B cell (primary cell): ENCODE measurements around the gene TMEM255B. TPM values are rescaled to one million over a fixed set of nuclear protein-coding genes. Genes with fewer than 3 reads are reported as not detected.

ENCODE experiments used
- ATAC-seq: fragments of 200-7000 bp; cut with Tn5 transposase; one replicate; pipeline ENCODE4 v1.10.0; 2021; ENCODE audit warnings: low read depth, mild to moderate bottlenecking, moderate number of reproducible peaks, moderate library complexity
- CTCF ChIA-PET: fragments of 350-600 bp; sonication (Branson Sonifier 250); formaldehyde crosslinking; loops from one replicate; lab custom pipeline; 2021; ENCODE audit warnings: antibody characterized with exemption, inconsistent platforms; lab: Charles Lee
- POLR2A ChIA-PET: fragments of 350-600 bp; sonication (Branson Sonifier 250); formaldehyde crosslinking; loops from one replicate; lab custom pipeline; 2021; ENCODE audit warnings: antibody characterized with exemption; lab: Charles Lee
- DNase-seq: peaks from one replicate; pipeline ENCODE4 v3.0.0; 2013
- H2AFZ ChIP-seq: 2 replicates; pipeline ENCODE4 v1.6.1; 2012; ENCODE audit warnings: mild to moderate bottlenecking, low read depth, low read length; ENCODE audit not compliant: insufficient read depth, poor library complexity, severe bottlenecking
- H3K27ac ChIP-seq, 2 donors: 1 replicate in 1 of 2; 2 replicates in 1 of 2; pipeline ENCODE4 v1.5.1; 2012 to 2013; ENCODE audit warnings: low read length in 2 of 2, mild to moderate bottlenecking in 2 of 2, moderate library complexity in 1 of 2
- H3K27me3 ChIP-seq, 4 experiments: fragments of 200-600 bp in 1 of 4; sonication (generic) in 1 of 4; replicated peaks in 1 of 4; 1 replicate in 2 of 4; 2 replicates in 2 of 4; pipeline versions ENCODE4 v1.6.1 to v1.7.0; 2013 to 2016; ENCODE audit warnings: low read length in 3 of 4, mild to moderate bottlenecking in 2 of 4, mixed read lengths in 1 of 4, moderate library complexity in 1 of 4; ENCODE audit not compliant: insufficient read depth in 4 of 4, control insufficient read depth in 3 of 4; ENCODE audit errors: control extremely low read depth in 1 of 4
- H3K36me3 ChIP-seq, 2 experiments: replicated peaks in 1 of 2; 1 replicate in 1 of 2; 2 replicates in 1 of 2; pipeline versions ENCODE4 v1.6.1 to v1.7.1; 2013; ENCODE audit warnings: low read length in 1 of 2; ENCODE audit not compliant: insufficient read depth in 2 of 2, control insufficient read depth in 1 of 2; ENCODE audit errors: control extremely low read depth in 1 of 2, extremely low read depth in 1 of 2
- H3K4me1 ChIP-seq, 2 donors: fragments of 200-600 bp in 1 of 2; sonication (generic) in 1 of 2; 1 replicate in 1 of 2; 2 replicates in 1 of 2; pipeline versions ENCODE4 v1.5.1 to v1.6.1; 2013 to 2017; ENCODE audit warnings: low read length in 2 of 2; ENCODE audit not compliant: control insufficient read depth in 2 of 2, insufficient read depth in 2 of 2
- H3K4me2 ChIP-seq: replicated peaks from 2 replicates; pipeline ENCODE3; 2012; ENCODE audit warnings: mild to moderate bottlenecking, low read depth, low read length; ENCODE audit not compliant: poor library complexity, severe bottlenecking
- H3K4me3 ChIP-seq, 5 experiments: fragments of 200-600 bp in 1 of 5; sonication (generic) in 1 of 5; 1 replicate in 3 of 5; 2 replicates in 2 of 5; pipeline versions ENCODE4 v1.5.1 to v1.7.0; 2011 to 2016; ENCODE audit warnings: low read length in 4 of 5, mild to moderate bottlenecking in 4 of 5, low read depth in 2 of 5, control low read depth in 1 of 5, moderate library complexity in 1 of 5; ENCODE audit not compliant: insufficient read depth in 1 of 5; ENCODE audit errors: control extremely low read depth in 1 of 5, extremely low read depth in 1 of 5
- H3K79me2 ChIP-seq: fragments of 200-600 bp; sonication (generic); one replicate; pipeline ENCODE4 v1.6.0; 2016; ENCODE audit warnings: low read length; ENCODE audit not compliant: control insufficient read depth, insufficient read depth
- H3K9ac ChIP-seq: fragments of 200-600 bp; sonication (generic); 2 replicates; pipeline ENCODE4 v1.6.1; 2017; ENCODE audit warnings: mild to moderate bottlenecking, low read length, moderate library complexity
- H3K9me3 ChIP-seq, 3 donors: one replicate each; pipeline versions ENCODE4 v1.6.1 to v1.7.1; 2013; ENCODE audit warnings: low read length in 2 of 3; ENCODE audit not compliant: control insufficient read depth in 2 of 3, insufficient read depth in 1 of 3; ENCODE audit errors: control extremely low read depth in 1 of 3
- H4K20me1 ChIP-seq: 2 replicates; pipeline ENCODE4 v1.6.0; 2012; ENCODE audit warnings: mild to moderate bottlenecking, low read length; ENCODE audit not compliant: insufficient read depth, control insufficient read depth, poor library complexity, severe bottlenecking
- H3K27ac Mint-ChIP-seq: one replicate; pipeline ENCODE4 v1.8.0; 2021; ENCODE audit warnings: mixed read lengths
- H3K27me3 Mint-ChIP-seq: one replicate; pipeline ENCODE4 v1.8.0; 2021; ENCODE audit warnings: mixed read lengths
- H3K4me1 Mint-ChIP-seq: one replicate; pipeline ENCODE4 v1.8.0; 2021; ENCODE audit warnings: mixed read lengths
- H3K4me3 Mint-ChIP-seq: one replicate; pipeline ENCODE4 v1.8.0; 2021; ENCODE audit warnings: mixed read lengths
- H3K9me3 Mint-ChIP-seq: one replicate; pipeline ENCODE4 v1.8.0; 2022; ENCODE audit warnings: mixed read lengths; ENCODE audit not compliant: insufficient read depth
- CTCF ChIP-seq: fragments of 200-600 bp; IDR thresholded peaks from one replicate; pipeline ENCODE4 v1.8.0; 2022; ENCODE audit warnings: antibody characterized with exemption, mild to moderate bottlenecking
- EZH2 ChIP-seq: IDR thresholded peaks from 2 replicates; pipeline ENCODE4 v1.6.1; 2012; ENCODE audit warnings: borderline replicate concordance, low read depth, mild to moderate bottlenecking, moderate library complexity, low read length; ENCODE audit not compliant: insufficient read depth, poor library complexity, severe bottlenecking
- WGBS: methylation state at CpG from one replicate; pipeline ENCODE4 v1.1.5; 2013; ENCODE audit warnings: missing lambda C conversion rate; ENCODE audit not compliant: insufficient coverage; 5-methylcytosine and 5-hydroxymethylcytosine counted together
- intact Hi-C: fragments of 100-400 bp; cut with micrococcal nuclease; formaldehyde crosslinking; loops from one replicate; pipeline ENCODE4 v1.10.0; 2022
- polyA plus RNA-seq: library from polyadenylated mRNA; depleted of rRNA; stranded (reverse); fragments of >200 nt; gene quantifications from 2 replicates; pipeline ENCODE4 v1.2.3, GENCODE V29; 2012
- total RNA-seq, 2 donors: library from RNA; stranded (reverse); fragments of 120-200 nt in 1 of 2; gene quantifications; 1 replicate in 1 of 2; 2 replicates in 1 of 2; pipeline versions ENCODE4 v1.2.3 to v1.2.4, GENCODE V29; 2013 to 2022

Gene TMEM255B
- total and polyA plus RNA-seq, 2 donors (not counting 1 experiment from before 2014, with no cell fraction given) = 2.1 to 8.2 TPM

- CTCF ChIA-PET = interaction anchor here (0.6 to 1.3 kb wide), 6 partner anchors 294 to 524 kb away, joined by 3 to 4 read pairs (median 4); no protein-coding TSS in a partner anchor
- H3K4me3 ChIP-seq = peak overlapping the region in 4 of 5 experiments; percentile 67 to 79 (median 76)
Observed at GRCh38 chr13:113816254-113816929, 57.4 kb downstream of the TMEM255B start.

More at GRCh38 chr13:113816254-113816929, 57.4 kb downstream of the TMEM255B start:
- H3K27ac ChIP-seq = no peak overlapping the region
- Mint-ChIP-seq H3K27ac (peak overlapping the region; percentile 94), H3K4me3 (peak overlapping the region; percentile 99), H3K4me1 (peaks cover 23% of the 10 kb centered on the region), H3K27me3 (no peaks in the 10 kb centered on the region), H3K9me3 (no peaks in the 10 kb centered on the region)
- H3K36me3 ChIP-seq = peaks cover 0 to 3% of the 10 kb centered on the region in 2 experiments
- no peak for ATAC-seq
- H4K20me1 ChIP-seq = peaks cover 55% of the 10 kb centered on the region
- peaks cover 0 to 16% (median 0%) of the 10 kb centered on the region in 3 donors for H3K9me3 ChIP-seq
- peak overlapping the region; percentile 71 for H3K4me2 ChIP-seq
- peaks cover 11 to 18% of the 10 kb centered on the region in 2 donors for H3K4me1 ChIP-seq
- POLR2A ChIA-PET = no interaction called here
- no peak for TF ChIP-seq EZH2
- TF ChIP-seq CTCF = no peak
- no peak for DNase-seq
- 80% methylated on average over 25 of the region's 25 CpGs for WGBS
- no peaks in the 10 kb centered on the region for H3K27me3 ChIP-seq
- peak overlapping the region; percentile 15 for H2AFZ ChIP-seq
- intact Hi-C loops = loop anchor here (5.0 kb wide), 1 partner anchor 316 kb away; the partner anchor contains the start of gene RASA3
- H3K79me2 ChIP-seq = peaks cover 49% of the 10 kb centered on the region
- H3K9ac ChIP-seq = peak overlapping the region; percentile 65
